IPS DF 6.9 (cell line): ENCODE data around the gene LRCOL1.

Experiments
- DNase-seq: peaks from one replicate; pipeline ENCODE4 v3.0.0-alpha.2; 2013; ENCODE audit warnings: low read depth, low spot score
- H3K27ac ChIP-seq: one replicate; pipeline ENCODE4 v1.5.1; 2013; ENCODE audit warnings: low read length, control low read depth
- H3K27me3 ChIP-seq: 2 replicates; pipeline ENCODE4 v1.6.1; 2013; ENCODE audit warnings: mild to moderate bottlenecking, low read length; ENCODE audit not compliant: control insufficient read depth, insufficient read depth
- H3K36me3 ChIP-seq: 2 replicates; pipeline ENCODE4 v1.6.1; 2013; ENCODE audit warnings: low read length; ENCODE audit not compliant: control insufficient read depth, insufficient read depth
- H3K4me1 ChIP-seq: 2 replicates; pipeline ENCODE4 v1.6.1; 2013; ENCODE audit warnings: low read length; ENCODE audit not compliant: control insufficient read depth, insufficient read depth
- H3K4me3 ChIP-seq: 2 replicates; pipeline ENCODE4 v1.5.1; 2013; ENCODE audit warnings: mild to moderate bottlenecking, low read length
- H3K9me3 ChIP-seq: 2 replicates; pipeline ENCODE4 v1.6.1; 2013; ENCODE audit warnings: low read length, inconsistent platforms; ENCODE audit not compliant: control insufficient read depth, insufficient read depth
- WGBS: extraction: QIAGEN DNeasy Blood & Tissue Kit; methylation state at CpG from one replicate; pipeline ENCODE4 v1.1.7; 2013; ENCODE audit warnings: mixed read lengths, missing lambda C conversion rate; ENCODE audit not compliant: insufficient read length, insufficient coverage; 5-methylcytosine and 5-hydroxymethylcytosine counted together

Gene LRCOL1

DNA sequence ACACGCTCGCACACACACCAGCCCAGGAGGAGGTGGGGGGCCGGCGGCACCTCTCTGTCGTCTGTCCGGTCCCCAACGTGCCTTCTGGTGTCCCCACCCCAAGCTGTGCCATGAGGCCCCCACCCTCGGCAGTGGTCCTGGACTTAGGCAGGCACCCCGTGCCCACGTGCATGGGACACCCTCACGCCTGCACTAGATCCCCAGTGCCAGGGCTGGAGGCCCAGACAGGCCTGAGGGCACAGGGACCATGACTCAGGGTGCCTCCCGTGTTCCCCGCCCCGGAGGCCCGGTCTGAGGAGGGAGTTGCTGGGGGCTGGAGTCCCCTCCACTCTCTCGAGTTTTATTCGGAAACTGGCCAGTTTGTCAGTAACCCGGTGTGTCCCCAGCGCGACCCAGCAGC is 38.8 kb downstream of the LRCOL1 start:
- Histone ChIP-seq H3K36me3 (peaks cover 37% of the 10 kb centered on the region), H3K27me3 (no peaks in the 10 kb centered on the region), H3K9me3 (no peaks in the 10 kb centered on the region), H3K4me1 (no peaks in the 10 kb centered on the region; the same call in 1 of the 2 replicates), H3K4me3 (no peak overlapping the region), H3K27ac (no peak overlapping the region)
- no CpG with 5 or more reads among the region's 20 CpGs for WGBS
- DNase-seq: no peak

DNA sequence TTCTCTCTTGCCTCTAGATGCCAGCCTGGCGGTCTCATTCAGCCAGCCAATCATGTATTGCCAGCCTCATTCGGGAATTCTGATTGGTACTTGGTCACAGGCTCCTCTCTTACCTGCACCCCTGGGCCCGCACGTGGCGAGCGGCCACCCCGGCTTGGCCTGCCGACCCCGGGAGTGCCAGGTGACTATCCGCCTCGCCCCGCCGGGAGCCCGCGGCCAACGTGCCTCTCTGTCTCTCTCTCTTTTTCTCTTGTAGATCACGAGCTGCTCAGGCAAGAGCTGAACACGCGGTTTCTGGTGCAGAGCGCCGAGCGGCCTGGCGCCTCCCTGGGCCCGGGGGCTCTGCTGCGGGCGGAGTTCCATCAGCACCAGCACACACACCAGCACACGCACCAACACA is 39.3 kb downstream of the LRCOL1 start:
- no peaks in the 10 kb centered on the region; the same call in 1 of the 2 replicates for H3K4me1 ChIP-seq
- no peak overlapping the region for H3K27ac ChIP-seq
- WGBS: no CpG with 5 or more reads among the region's 27 CpGs
- no peaks in the 10 kb centered on the region for H3K27me3 ChIP-seq
- DNase-seq: no peak
- H3K9me3 ChIP-seq: no peaks in the 10 kb centered on the region
- H3K36me3 ChIP-seq: peaks cover 36% of the 10 kb centered on the region
- H3K4me3 ChIP-seq: no peak overlapping the region

DNA sequence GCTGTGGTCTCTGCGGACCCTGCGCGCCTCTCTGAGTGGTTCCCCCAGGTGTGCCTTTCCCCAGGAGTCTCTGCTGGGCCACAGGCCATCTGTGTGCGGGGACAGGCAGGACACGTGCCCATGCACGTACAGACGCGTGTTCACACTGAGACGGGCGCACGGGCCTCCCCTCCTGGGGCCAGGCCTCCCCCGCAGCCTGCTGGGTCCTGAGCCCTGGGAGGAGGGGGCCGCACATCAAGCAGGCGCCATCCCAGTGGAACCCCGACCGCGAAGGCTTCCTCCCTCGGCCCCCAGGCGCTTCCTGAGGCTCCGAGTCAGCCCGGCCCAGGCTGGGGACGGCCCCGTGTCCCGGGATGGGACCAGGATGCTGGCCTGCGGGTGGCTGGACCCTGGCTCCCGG is 39.7 kb downstream of the LRCOL1 start:
- H3K27ac ChIP-seq: no peak overlapping the region
- no peak for DNase-seq
- no peaks in the 10 kb centered on the region for H3K9me3 ChIP-seq
- no peaks in the 10 kb centered on the region for H3K27me3 ChIP-seq
- H3K4me3 ChIP-seq: no peak overlapping the region; the same call in 1 of the 2 replicates
- H3K36me3 ChIP-seq: peaks cover 34% of the 10 kb centered on the region
- H3K4me1 ChIP-seq: no peaks in the 10 kb centered on the region; the same call in 1 of the 2 replicates
- WGBS: no CpG with 5 or more reads among the region's 26 CpGs

DNA sequence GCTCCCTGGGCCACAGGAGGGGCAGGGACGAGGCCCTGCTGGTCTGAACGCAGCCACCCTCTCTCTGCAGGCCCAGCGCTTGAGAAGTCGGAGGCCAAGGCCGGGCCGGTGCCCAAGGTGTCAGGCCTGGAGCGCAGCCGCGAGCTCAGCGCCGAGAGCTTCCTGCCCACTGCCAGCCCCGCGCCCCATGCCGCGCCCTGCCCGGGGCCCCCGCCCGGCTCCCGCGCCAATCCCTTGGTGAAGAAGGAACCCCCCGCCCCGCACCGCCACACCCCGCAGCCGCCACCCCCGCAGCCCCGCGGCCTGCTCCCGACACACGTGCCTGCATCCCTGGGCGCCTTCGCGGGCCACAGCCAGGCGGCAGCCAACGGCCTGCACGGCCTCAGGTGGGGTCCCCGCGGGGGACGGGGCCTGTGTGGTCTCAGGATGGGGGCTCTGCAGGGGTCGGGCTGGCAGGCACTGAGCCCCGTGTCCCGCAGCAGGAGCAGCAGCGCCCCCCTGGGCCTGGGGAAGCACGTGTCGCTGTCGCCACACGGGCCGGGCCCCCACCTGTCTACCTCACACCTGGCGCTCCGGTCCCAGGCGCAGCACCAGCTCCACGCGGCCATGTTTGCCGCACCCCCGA is 40.4 kb downstream of the LRCOL1 start:
- Histone ChIP-seq H3K9me3 (no peaks in the 10 kb centered on the region), H3K4me3 (no peak overlapping the region), H3K27ac (no peak overlapping the region), H3K4me1 (no peaks in the 10 kb centered on the region; the same call in 1 of the 2 replicates), H3K36me3 (peaks cover 37% of the 10 kb centered on the region), H3K27me3 (no peaks in the 10 kb centered on the region)
- no CpG with 5 or more reads among the region's 55 CpGs for WGBS
- DNase-seq: no peak

DNA sequence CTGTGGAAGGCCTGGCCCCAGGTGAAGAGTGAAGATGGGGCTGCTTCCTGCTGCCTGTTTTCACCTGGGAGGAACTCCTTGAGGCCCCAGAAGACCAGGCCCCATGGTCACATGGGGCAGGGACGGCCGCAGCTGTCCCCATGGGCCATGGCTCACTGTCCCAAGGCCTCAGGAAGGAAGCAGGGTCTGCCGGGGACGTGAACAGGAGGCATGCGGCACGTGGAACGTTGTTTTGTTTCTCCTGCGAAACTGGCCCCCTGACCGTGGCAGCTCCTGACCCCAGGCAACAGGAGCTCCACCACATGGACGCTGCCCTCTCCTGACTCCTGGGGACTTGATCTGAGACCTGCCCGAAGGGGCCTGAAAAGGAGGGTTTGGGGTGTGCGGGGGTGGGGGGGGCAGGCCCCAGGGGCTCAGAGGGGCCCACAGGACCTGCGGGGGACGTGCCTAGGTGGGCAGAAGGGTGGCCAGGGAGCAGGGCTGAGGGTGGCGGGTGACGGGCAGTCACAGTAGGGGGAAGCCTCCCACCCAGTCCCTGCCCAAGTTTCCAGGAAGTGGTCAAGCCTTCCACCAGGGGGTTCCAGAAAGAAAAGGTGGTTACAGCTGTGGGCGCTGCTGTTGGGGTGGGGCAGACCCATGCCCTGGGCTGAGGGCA is 41.4 kb downstream of the LRCOL1 start:
- DNase-seq: no peak
- Histone ChIP-seq H3K4me1 (no peaks in the 10 kb centered on the region; the same call in 1 of the 2 replicates), H3K4me3 (no peak overlapping the region), H3K27me3 (no peaks in the 10 kb centered on the region), H3K9me3 (no peaks in the 10 kb centered on the region), H3K36me3 (peaks cover 29% of the 10 kb centered on the region), H3K27ac (no peak overlapping the region)
- no CpG with 5 or more reads among the region's 17 CpGs for WGBS

DNA sequence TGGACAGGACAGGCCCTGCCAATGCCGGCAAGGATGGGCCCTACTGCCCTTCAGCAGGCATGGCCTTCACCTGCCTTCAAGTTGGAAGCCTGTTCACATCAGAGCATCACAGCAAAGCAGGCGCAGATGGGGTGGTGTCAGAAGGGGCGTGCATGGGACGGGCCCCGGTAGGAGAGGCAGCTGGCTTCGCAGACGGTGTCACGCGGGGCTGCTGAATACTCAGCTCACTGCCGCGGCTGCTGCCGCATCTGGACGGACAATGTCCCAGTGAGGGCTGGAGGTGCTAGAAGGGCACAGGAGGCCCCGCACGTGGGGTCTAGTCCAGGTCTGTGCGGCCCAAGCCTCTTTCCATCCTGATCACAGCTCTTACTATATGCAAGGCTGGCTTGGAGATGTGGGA is 42.1 kb downstream of the LRCOL1 start:
- Histone ChIP-seq H3K27me3 (no peaks in the 10 kb centered on the region), H3K36me3 (peaks cover 29% of the 10 kb centered on the region), H3K4me3 (no peak overlapping the region), H3K9me3 (no peaks in the 10 kb centered on the region), H3K27ac (no peak overlapping the region), H3K4me1 (no peaks in the 10 kb centered on the region; the same call in 1 of the 2 replicates)
- no peak for DNase-seq
- no CpG with 5 or more reads among the region's 16 CpGs for WGBS

DNA sequence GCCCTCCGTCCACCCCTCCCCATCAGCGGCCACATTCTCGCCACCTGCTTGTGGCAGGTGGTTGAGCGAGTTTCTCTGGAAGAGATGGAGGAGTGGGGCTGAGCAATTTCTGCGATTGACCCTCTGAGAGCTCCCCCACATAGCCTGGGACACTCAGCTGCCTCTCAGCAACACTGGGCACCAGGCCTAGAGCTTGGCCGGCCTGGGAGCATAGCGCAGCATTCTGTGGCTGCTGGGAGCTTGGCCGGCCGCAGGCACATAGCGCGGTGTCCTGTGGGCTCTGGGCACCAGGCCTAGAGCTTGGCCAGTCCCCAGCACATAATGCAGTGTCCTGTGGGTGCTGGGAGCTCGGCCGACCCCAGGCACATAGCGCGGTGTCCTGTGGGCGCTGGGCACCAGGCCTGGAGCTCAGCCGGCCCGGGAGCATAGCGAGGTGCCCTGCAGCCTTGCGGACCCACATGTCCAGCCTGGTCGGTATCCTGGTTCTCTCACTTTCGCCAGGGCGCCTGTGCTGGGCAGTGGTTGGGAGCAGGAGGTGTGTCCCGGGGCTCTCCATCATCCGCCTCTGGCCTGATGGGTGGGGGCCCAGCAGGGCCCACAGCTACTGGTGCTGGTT is 43.8 kb downstream of the LRCOL1 start:
- Histone ChIP-seq H3K4me1 (peaks cover 3% of the 10 kb centered on the region), H3K27ac (no peak overlapping the region), H3K4me3 (no peak overlapping the region), H3K27me3 (no peaks in the 10 kb centered on the region), H3K9me3 (no peaks in the 10 kb centered on the region), H3K36me3 (peaks cover 20% of the 10 kb centered on the region)
- WGBS: no CpG with 5 or more reads among the region's 25 CpGs
- no peak for DNase-seq

DNA sequence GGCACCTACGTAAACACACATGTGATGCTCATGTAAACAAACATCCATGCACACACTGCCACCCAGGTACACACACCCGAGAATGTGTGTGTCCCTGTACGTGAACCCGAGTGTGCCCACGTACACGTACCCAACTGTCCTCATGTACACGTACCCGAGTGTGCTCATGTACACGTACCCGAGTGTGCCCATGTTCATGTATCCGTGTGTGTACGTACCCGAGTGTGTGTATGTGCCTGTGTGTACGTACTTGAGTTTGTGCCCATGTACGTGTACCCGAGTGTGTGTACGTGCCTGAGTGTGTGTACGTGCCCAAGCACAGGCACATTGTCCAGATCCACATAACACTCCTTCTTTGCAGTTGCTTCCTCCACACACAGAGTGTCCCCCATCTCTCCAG is 45.0 kb downstream of the LRCOL1 start:
- Histone ChIP-seq H3K9me3 (no peaks in the 10 kb centered on the region), H3K36me3 (peaks cover 15% of the 10 kb centered on the region), H3K4me1 (peaks cover 6% of the 10 kb centered on the region), H3K4me3 (no peak overlapping the region), H3K27me3 (no peaks in the 10 kb centered on the region), H3K27ac (no peak overlapping the region)
- no peak for DNase-seq
- no CpG with 5 or more reads among the region's 18 CpGs for WGBS

DNA sequence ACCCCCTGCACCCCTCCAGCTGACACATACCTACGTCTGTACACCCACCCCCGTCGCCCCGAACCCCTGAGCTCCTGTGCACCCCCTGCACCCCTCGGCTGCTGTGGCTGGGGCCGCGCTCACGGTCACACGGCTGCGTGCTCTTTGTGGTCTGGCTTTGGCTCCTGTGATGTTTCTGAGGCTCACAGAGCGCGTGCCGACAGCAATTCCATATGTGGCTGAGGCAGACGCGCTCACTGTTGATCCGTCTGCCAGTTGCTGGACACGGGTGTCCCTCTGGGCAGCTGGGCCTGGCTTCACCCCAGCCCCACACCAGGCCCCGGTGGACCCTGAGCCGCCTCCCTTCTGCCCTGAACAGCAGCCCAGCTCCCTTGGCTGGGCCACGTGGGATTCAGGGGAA is 46.5 kb downstream of the LRCOL1 start:
- Histone ChIP-seq H3K27me3 (no peaks in the 10 kb centered on the region), H3K4me1 (peaks cover 6% of the 10 kb centered on the region), H3K36me3 (peaks cover 10% of the 10 kb centered on the region; the same call in 1 of the 2 replicates), H3K9me3 (no peaks in the 10 kb centered on the region), H3K4me3 (no peak overlapping the region), H3K27ac (no peak overlapping the region)
- DNase-seq: no peak
- WGBS: no CpG with 5 or more reads among the region's 20 CpGs

DNA sequence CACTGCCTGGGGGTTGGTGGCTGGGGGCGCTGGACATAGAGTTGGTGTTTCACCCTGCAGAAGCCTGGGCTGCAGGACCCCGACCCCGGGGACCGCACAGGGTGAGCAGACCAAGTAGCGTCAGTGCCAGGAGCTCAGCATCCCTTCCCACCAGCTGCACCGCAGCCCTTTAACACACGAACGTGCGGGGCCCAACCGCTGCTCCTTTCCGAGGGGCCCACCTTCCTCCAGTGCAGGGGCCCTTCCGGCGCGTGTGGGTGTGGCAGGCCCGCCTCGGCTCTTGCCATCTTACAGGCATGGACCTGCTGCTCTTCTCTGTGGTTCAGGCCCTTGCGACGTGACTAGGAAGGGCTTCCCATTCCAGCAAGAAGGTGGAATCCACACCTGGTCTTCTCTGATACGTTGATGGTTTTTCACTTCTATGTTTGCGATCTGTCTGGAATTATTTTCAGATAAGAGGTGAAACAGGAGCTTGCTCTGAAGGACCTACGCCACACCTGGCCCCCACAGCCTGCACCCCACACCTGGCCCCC is 47.8 kb downstream of the LRCOL1 start:
- Histone ChIP-seq H3K4me1 (peaks cover 6% of the 10 kb centered on the region), H3K27ac (no peak overlapping the region), H3K4me3 (no peak overlapping the region), H3K9me3 (no peaks in the 10 kb centered on the region), H3K36me3 (peaks cover 5% of the 10 kb centered on the region; the same call in 1 of the 2 replicates), H3K27me3 (no peaks in the 10 kb centered on the region)
- no CpG with 5 or more reads among the region's 21 CpGs for WGBS
- no peak for DNase-seq
